Fibroblast of upper back skin (primary cell): ENCODE results near the gene C11orf98.
"Not testable (repeated sequence)": the region's sequence is repeated elsewhere in the genome, so short reads cannot be mapped to it uniquely, and the experiment has no call there.

ENCODE experiments used
- DNase-seq: peaks from one replicate; pipeline ENCODE4 v3.0.0-alpha.2; 2013

The C11orf98 gene

DNA sequence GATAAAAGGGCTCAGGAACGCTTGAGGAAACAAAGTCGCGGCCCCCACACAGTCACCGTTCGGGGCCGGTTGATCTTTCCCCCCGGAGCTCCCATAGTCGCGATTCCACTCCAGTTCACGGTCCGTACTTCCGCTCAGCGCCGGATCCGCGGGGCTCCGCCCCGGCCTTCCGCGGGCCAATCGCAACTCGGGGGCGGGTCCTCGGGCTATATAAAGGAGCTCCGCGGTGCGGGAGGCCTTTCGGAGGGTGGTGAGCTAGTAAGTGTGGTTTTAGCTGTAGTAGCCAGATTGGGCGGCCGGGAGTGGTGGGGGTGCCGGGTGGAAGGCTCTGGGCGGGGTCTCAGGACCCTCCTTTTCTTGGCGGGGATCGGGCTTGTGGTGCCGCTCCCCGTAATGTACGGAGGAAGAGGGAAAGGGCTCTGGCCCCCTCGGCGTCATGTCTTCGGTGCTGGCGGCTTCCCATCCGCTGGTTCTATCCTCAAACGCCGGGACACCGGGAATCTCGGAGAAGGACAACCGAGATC is at the start of gene C11orf98, which contains the start of gene CSKMT:
C11orf98 (minus strand) TSS at position 136 of the 524 bp plus-strand sequence; CDS start at position 95, 41 bp downstream.
CSKMT (plus strand) TSS at position 238 of the 524 bp plus-strand sequence. CDS start 568 bp downstream, outside the sequence.
- peak; percentile 94 for DNase-seq

- DNase-seq = no peak
These were observed 48.3 kb upstream of the C11orf98 start for GRCh38 chr11:62713343-62713742.

- DNase-seq = no peak
These were observed 47.9 kb upstream of the C11orf98 start for GRCh38 chr11:62712861-62713260.

DNA sequence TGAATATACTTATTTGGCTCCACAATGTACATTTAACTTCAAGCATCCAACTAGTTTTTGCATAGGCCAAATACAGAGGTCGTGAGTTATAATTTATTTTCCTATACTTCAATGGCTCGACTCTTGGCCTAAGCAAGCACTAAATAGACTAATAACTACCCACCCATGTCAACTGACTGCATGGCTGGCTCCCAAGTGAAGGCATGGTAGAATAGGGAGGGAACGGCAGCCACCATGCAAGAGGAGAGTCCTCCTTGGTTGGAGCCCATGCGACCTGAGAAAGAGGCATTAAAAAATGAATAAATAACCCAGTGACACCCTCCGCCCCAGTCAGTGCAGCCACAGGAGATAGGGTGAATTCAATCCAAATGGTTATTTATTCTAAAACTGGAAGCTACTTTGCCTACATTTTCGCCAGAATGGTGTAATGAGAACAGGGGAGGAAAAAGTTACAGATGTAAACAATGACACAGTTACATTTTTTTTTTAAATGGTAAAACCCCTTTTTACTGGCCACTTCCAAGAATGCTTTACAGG is 47.3 kb upstream of the C11orf98 start:
- DNase-seq = no peak

GRCh38 chr11:62710001-62710345 is 45.0 kb upstream of the C11orf98 start:
- peak; percentile 11 for DNase-seq

GRCh38 chr11:62709247-62710000 is 44.4 kb upstream of the C11orf98 start:
- peak; percentile 98 for DNase-seq

GRCh38 chr11:62708793-62709192 is 43.8 kb upstream of the C11orf98 start:
- DNase-seq = no peak

DNA sequence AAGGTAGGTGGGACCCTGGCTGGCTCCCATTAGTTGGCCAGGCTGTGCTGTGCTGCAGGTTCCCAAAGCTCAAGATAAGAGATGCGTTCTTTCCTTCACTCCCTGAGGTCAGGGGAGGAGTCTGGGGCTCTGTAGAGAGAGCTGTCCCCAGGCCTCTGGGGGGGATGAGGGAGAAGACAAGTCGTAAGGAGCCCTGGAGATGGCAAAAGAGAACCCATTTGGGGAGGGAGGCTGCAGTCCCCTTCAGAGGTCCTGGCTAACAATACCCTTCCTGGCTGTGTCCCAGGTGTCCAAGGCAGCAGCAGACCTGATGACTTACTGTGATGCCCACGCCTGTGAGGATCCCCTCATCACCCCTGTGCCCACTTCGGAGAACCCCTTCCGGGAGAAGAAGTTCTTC is 43.4 kb upstream of the C11orf98 start:
- no peak for DNase-seq

DNA sequence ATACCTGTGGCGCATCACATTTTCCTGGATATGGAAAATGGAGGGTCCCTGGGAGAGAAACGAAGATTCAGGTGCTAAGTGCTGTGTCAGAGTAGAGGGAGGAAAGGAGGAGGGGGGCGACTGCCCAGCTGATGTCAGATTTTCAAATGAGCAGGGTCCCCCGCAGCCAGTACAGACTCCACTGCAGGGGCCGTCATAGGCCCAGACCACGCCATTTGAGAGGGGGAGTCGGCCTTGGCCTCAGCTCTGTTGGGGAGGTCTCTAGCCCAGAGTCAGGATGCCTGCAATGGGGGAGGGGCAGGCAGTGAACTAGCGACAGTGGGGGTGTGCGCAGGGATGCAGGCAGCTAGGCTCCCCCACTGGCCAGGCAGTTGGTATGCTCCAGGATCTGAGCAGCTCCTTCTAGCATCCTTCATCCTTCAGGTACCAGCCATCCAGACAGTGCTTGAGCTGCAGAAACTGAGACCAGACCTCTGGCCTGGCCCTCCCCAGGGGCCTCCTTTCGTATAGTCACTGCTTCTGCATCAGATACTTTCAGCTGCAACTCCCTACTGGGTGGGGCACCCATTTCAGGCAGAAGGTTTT is 42.4 kb upstream of the C11orf98 start, which contains the start of the genes BSCL2 and GNG3:
BSCL2 (minus strand) TSS at position 148 of the 585 bp plus-strand sequence. CDS start 229 bp downstream, outside the sequence.
GNG3 (plus strand) TSS at position 400 of the 585 bp plus-strand sequence. CDS start 620 bp downstream, outside the sequence.
- DNase-seq = no peak

DNA sequence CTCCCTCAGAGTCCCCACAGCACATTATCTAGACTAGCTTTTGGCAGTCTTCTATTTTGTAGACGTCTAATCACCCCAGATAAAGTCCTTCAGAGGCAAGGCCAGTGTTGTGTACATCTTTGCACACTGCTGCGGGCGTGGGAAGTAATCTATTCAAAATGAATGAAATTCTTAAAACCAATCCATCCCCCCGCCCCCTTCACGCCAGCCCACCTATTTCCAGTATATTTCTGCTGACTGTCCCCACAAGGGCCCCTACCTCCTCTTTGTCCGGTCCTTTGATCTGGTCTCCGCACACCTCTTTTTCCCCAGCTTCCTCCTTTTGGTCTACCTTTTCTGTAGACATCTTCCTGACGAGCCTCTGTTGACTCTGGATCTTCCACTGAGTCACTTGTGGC is 41.8 kb upstream of the C11orf98 start:
- no peak for DNase-seq

GRCh38 chr11:62705880-62706849 is 41.2 kb upstream of the C11orf98 start:
- DNase-seq = peak; percentile 94

DNA sequence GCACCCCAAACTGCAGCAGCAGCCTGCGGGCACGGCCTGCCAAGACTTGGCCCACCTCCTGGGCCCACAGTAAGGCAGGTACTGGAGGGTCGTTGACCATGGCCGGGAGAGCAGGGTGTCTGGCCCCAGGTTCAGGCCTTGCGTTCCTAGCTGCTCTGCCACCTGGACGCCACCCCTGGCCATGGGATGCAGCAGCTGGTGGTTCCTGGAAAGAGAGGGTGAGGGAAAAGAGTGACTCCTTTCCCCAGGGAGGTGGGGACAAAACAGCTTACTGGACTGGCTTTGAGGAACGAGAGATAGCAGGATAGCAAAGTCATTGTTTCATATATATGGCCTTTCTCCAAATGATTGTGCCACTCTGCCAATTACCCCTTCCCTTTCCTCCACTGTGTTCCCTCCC is 40.4 kb upstream of the C11orf98 start:
- DNase-seq = no peak

GRCh38 chr11:62703921-62704320 is 38.9 kb upstream of the C11orf98 start:
- not testable (repeated sequence) for DNase-seq

GRCh38 chr11:62702246-62702645 is 37.2 kb upstream of the C11orf98 start:
- no peak for DNase-seq

GRCh38 chr11:62694455-62695167 is 29.6 kb upstream of the C11orf98 start:
- DNase-seq = peak; percentile 77

DNA sequence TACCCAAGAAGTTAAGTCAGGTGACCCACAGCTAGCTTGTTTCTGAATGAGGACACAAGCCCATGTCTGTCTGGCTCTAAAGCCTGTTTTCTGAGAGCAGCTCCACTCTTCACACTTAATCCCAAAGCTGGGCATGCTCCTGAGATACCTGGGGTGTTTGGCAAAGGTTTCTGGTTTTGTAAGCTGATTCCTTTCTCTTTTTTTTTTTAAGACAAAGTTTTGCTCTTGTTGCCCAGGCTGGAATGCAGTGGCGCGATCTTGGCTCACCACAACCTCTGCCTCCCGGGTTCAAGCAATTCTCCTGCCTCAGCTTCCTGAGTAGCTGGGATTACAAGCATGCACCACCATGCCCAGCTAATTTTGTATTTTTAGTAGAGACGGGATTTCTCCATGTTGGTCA is 28.6 kb upstream of the C11orf98 start:
- not testable (repeated sequence) for DNase-seq

DNA sequence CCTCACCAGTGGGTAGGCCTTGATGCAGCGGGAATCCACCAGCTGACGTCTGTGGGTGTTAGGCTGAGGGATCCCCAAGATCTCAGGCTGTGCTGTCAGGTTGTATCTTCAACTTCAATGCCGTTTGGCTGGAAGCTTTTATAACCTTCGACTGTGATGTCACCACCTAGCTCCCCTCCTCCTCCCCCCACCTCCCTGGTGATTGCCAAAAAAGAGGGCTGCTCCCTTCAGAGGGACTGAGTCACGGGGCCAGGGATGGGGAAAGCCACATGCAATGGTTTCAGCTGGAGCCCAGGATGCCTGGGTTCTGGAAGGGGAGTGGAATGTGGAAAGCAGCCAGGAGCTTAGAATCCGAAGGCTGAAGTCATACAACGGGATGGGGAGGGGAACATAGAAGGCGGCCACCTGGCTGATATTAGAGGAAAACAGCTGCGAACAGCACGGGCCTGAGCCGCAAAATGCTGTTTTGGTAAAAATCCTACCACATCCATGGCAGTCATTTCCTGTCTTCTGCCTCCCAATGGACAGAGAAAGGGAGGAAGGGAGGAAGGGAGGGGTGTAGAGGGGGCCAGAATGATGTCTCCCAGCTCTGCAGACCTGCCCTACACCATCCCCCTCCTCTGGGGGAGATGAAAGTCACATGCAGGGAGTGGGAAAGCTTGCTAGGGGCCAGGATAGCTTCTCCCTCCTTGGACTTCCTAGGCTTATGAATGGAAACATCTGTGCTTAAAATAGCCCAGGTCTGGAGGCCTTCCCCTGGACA is 24.6 kb upstream of the C11orf98 start, which contains the start of gene LRRN4CL:
LRRN4CL (minus strand) TSS at position 110 of the 763 bp plus-strand sequence. CDS start 1,022 bp downstream, outside the sequence.
- DNase-seq = peak; percentile 98

GRCh38 chr11:62688491-62688890 is 23.5 kb upstream of the C11orf98 start:
- no peak for DNase-seq

DNA sequence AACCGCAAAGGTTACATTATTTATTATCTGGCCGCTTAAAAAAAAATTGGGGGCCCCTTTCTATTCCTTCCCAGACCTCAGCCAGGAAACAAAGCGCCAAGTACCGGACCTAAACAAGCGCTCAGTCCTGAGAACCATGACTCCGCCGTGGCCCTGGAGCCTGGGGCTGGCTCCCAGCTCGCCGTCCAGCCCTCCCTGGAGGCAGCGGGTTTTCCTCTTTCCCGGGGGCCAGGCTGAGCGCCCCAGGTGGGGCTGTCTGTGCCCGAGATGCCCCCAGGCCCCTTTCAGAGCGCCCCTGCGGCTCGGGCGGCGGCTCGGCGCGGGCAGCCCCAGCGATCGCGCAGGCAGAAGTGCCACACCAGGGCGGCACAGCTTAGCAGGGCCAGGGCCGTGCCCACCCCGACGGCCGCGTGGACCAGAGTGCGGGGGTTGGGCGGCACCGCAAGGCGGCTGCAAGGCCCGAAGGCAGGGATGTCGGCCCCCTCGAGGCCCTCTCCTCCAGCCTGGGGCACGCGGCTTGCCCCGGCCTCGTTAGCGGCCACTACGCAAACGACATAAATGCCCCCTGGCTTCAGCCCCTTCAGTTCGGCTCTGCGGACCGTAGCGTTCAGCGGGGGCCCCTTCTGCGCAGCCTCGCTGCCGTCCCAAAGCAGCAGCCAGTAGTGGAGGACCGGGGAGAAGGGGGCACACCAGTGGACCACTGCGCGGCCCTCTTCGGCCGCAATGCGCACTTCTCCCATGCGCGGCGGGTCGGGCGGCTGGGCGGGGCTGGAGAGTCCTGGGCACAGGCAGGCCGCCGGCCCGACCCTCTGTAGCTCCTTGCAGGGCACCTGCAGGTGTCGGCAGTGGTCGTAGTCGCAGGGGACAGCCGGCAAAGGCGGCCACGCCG is 22.7 kb upstream of the C11orf98 start:
- DNase-seq = no peak

DNA sequence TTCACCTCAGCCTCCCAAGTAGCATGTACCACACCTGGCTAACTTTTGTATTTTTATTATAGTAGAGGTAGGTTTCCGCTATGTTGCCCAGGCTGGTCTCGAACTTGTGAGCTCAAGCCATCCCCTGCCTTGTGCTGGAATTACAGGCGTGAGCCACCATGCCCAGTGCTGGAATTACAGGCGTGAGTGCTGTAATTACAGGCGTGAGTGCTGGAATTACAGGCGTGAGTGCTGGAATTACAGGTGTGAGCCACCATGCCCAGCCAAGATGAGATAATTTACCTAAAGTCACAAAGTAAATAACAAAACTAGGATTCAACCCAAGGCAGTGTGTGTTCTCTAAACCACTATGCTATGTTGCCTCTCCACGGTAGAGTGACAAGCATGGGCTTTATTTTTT is 17.5 kb upstream of the C11orf98 start:
- no peak for DNase-seq
